Sigmoid colon (tissue), 4 donors: ENCODE results near the gene PRELID2.

Source experiments
- CTCF ChIP-seq, 4 experiments: fragments of 450-650 bp in 3 of 4; fragments of 200-600 bp in 1 of 4; IDR thresholded peaks; one replicate each; pipeline ENCODE4 v1.5.1; 2016 to 2019; ENCODE audit warnings: antibody characterized with exemption in 4 of 4, mild to moderate bottlenecking in 3 of 4, moderate library complexity in 2 of 4
- EP300 ChIP-seq, 4 donors: sonication (generic); formaldehyde crosslinking; IDR thresholded peaks; one replicate each; pipeline ENCODE4 v1.6.1; 2017; ENCODE audit warnings: antibody characterized with exemption in 4 of 4
- POLR2A ChIP-seq, 2 donors: fragments of 450-650 bp; IDR thresholded peaks; one replicate each; pipeline ENCODE4 v1.6.1; 2016; ENCODE audit warnings: antibody characterized with exemption in 2 of 2, mild to moderate bottlenecking in 2 of 2, moderate library complexity in 2 of 2
- POLR2AphosphoS5 ChIP-seq, 4 donors: sonication (generic); formaldehyde crosslinking; IDR thresholded peaks; one replicate each; pipeline ENCODE4 v1.6.1; 2017; ENCODE audit warnings: antibody characterized with exemption in 4 of 4

GRCh38 chr5:145774442-145774841 lies 60.7 kb downstream of the PRELID2 start:
- TF ChIP-seq POLR2AphosphoS5 (IDR thresholded peaks at IDR 0.05) (no peak), POLR2A (IDR thresholded peaks at IDR 0.05) (no peak), CTCF (IDR thresholded peaks at IDR 0.05) (no peak), EP300 (IDR thresholded peaks at IDR 0.05) (no peak)
